ENCODE results near the gene KCNG3.

KCNG3 gene

GRCh38 chr2:42486145-42486906 is 7.5 kb downstream of the KCNG3 start:
- DNase-seq, result no peak

GRCh38 chr2:42480402-42480801 is 13.4 kb downstream of the KCNG3 start:
- DNase-seq, result no peak

- DNase-seq, result no peak
Observed at GRCh38 chr2:42474765-42475454, 18.9 kb downstream of the KCNG3 start.

GRCh38 chr2:42470706-42471105 is 23.1 kb downstream of the KCNG3 start:
- DNase-seq, result no peak

GRCh38 chr2:42464631-42465030 is 29.2 kb downstream of the KCNG3 start:
- DNase-seq, result no peak

- no peak for DNase-seq
Observed at GRCh38 chr2:42463570-42463969, 30.2 kb downstream of the KCNG3 start.

GRCh38 chr2:42459296-42459695 is 34.5 kb downstream of the KCNG3 start:
- no peak for DNase-seq

GRCh38 chr2:42458396-42458795 is 35.4 kb downstream of the KCNG3 start:
- no peak for DNase-seq

- no peak for DNase-seq
Observed at GRCh38 chr2:42457011-42457410, 36.8 kb downstream of the KCNG3 start.

GRCh38 chr2:42456126-42456839 is 37.5 kb downstream of the KCNG3 start:
- no peak for DNase-seq

- no peak for DNase-seq
Observed at GRCh38 chr2:42452545-42452944, 41.2 kb downstream of the KCNG3 start.

GRCh38 chr2:42450136-42450535 is 43.6 kb downstream of the KCNG3 start:
- no peak for DNase-seq

GRCh38 chr2:42449163-42450087 is 44.4 kb downstream of the KCNG3 start:
- no peak for DNase-seq

- DNase-seq, result no peak
Observed at GRCh38 chr2:42448163-42448562, 45.6 kb downstream of the KCNG3 start.

GRCh38 chr2:42446503-42447271 is 47.1 kb downstream of the KCNG3 start:
- DNase-seq, result no peak

GRCh38 chr2:42443718-42444399 is 49.9 kb downstream of the KCNG3 start:
- DNase-seq, result no peak

GRCh38 chr2:42442774-42443173 is 51.0 kb downstream of the KCNG3 start:
- DNase-seq, result no peak

- no peak for DNase-seq
Observed at GRCh38 chr2:42438685-42439084, 55.1 kb downstream of the KCNG3 start.

- DNase-seq, result no peak
Observed at GRCh38 chr2:42436370-42436769, 57.4 kb downstream of the KCNG3 start.

- no peak for DNase-seq
Observed at GRCh38 chr2:42435628-42436027, 58.2 kb downstream of the KCNG3 start.

- no peak for DNase-seq
Observed at GRCh38 chr2:42430188-42430587, 63.6 kb downstream of the KCNG3 start.
